SH-SY5Y (cell line): ENCODE measurements around the gene ADNP.

ENCODE experiments used
- GATA2 ChIP-seq: IDR thresholded peaks from 2 replicates; pipeline ENCODE4 v1.6.1; 2011; ENCODE audit warnings: mild to moderate bottlenecking, low read depth, low read length
- GATA3 ChIP-seq: IDR thresholded peaks from 2 replicates; pipeline ENCODE4 v1.6.1; 2011; ENCODE audit warnings: low read depth, mild to moderate bottlenecking, low read length, moderate library complexity

GRCh38 chr20:50872560-50873425 is 58.4 kb downstream of the ADNP start:
- TF ChIP-seq GATA2 (no peak), GATA3 (no peak)
